Neural crest cell (in vitro differentiated cells): ENCODE data around the gene TNS3. TPM values are rescaled to one million over a fixed set of nuclear protein-coding genes. Genes with fewer than 3 reads are reported as not detected.

ENCODE experiments used
- DNase-seq: peaks from one replicate; pipeline ENCODE4 v3.0.0; 2021; ENCODE audit warnings: low read depth, mixed read lengths, low spot score
- H3K27ac Mint-ChIP-seq: one replicate; pipeline ENCODE4 v1.8.0; 2021; ENCODE audit warnings: mild to moderate bottlenecking, mixed read lengths; ENCODE audit not compliant: unreplicated experiment
- H3K27me3 Mint-ChIP-seq: 2 replicates; pipeline ENCODE4 v1.8.0; 2021; ENCODE audit warnings: low read depth, mild to moderate bottlenecking, mixed read lengths
- H3K36me3 Mint-ChIP-seq: 2 replicates; pipeline ENCODE4 v1.8.0; 2021; ENCODE audit warnings: low read depth, mild to moderate bottlenecking, mixed read lengths
- H3K4me1 Mint-ChIP-seq: 2 replicates; pipeline ENCODE4 v1.8.0; 2021; ENCODE audit warnings: mixed read lengths
- H3K4me3 Mint-ChIP-seq: one replicate; pipeline ENCODE4 v1.8.0; 2021; ENCODE audit warnings: mild to moderate bottlenecking, mixed read lengths
- H3K9me3 Mint-ChIP-seq: 2 replicates; pipeline ENCODE4 v1.8.0; 2021; ENCODE audit warnings: mixed read lengths
- total RNA-seq: library from RNA; stranded (reverse); gene quantifications from 2 replicates; pipeline ENCODE4 v1.2.1, GENCODE V29; 2021
- TF ChIP-seq, protein P1 (sequence below): fragments of 200-600 bp; sonication (generic); conservative IDR thresholded peaks from 2 replicates; pipeline ENCODE4 v1.5.0; 2021; ENCODE audit warnings: antibody characterized with exemption, mild to moderate bottlenecking

The TNS3 gene
- total RNA-seq, 1 donor from 2014 or later = 26.4 TPM

DNA sequence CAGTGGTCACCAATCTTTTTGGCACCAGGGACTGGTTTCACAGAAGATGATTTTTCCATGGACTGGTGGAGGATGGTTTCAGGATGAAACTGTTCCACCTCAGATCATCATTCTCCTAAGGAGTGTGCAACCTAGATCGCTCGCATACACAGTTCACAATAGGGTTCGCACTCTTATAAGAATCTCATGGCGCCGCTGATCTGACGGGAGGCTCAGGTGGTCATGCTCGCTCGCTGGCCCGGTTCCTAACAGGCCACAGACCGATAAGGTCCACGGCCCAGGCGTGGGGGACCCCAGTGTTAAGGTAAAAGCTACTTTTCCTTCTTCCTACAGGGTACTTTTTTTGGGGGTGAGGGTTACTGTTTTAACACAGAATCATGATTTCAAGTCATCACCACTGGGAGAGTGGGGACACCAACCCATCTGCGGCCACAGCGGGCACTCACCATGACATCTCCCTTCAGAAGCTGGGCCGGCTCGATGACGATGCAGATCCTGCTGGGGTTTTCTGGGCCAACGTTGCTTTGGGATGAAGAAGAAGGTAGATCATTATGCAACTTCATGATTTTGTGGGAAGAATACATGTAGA, 170.5 kb downstream of the TNS3 start:
- TF ChIP-seq, protein P1, sequence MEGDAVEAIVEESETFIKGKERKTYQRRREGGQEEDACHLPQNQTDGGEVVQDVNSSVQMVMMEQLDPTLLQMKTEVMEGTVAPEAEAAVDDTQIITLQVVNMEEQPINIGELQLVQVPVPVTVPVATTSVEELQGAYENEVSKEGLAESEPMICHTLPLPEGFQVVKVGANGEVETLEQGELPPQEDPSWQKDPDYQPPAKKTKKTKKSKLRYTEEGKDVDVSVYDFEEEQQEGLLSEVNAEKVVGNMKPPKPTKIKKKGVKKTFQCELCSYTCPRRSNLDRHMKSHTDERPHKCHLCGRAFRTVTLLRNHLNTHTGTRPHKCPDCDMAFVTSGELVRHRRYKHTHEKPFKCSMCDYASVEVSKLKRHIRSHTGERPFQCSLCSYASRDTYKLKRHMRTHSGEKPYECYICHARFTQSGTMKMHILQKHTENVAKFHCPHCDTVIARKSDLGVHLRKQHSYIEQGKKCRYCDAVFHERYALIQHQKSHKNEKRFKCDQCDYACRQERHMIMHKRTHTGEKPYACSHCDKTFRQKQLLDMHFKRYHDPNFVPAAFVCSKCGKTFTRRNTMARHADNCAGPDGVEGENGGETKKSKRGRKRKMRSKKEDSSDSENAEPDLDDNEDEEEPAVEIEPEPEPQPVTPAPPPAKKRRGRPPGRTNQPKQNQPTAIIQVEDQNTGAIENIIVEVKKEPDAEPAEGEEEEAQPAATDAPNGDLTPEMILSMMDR = no peak
- H3K9me3 Mint-ChIP-seq = no peaks in the 10 kb centered on the region
- peak overlapping the region; percentile 50 for H3K27ac Mint-ChIP-seq
- no peaks in the 10 kb centered on the region for H3K27me3 Mint-ChIP-seq
- no peak for DNase-seq
- H3K36me3 Mint-ChIP-seq = peaks cover 3% of the 10 kb centered on the region
- peaks cover 14% of the 10 kb centered on the region for H3K4me1 Mint-ChIP-seq
- no peak overlapping the region for H3K4me3 Mint-ChIP-seq

DNA sequence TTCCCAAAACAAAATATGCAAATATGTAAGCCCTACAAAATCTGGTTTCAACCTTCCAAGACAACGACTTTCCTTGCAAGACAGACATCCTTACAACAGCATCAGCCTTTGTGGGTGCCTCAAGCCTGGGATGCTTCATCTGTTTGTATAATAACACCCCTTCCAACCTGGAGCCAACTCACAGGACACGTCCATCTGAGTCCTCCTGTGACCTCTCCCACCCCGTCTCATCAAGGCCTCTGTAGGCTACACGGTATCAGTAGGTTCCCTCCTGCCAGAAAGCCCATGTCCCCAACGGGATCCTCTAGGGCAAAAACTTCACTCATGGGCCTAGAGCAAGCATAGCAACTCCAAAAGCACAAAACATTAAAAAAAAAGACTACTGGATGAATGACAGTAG, 173.2 kb downstream of the TNS3 start:
- Mint-ChIP-seq H3K9me3 (no peaks in the 10 kb centered on the region), H3K36me3 (peaks cover 3% of the 10 kb centered on the region), H3K27ac (no peak overlapping the region), H3K27me3 (no peaks in the 10 kb centered on the region), H3K4me3 (no peak overlapping the region), H3K4me1 (peaks cover 18% of the 10 kb centered on the region)
- TF ChIP-seq, protein P1 = no peak
- DNase-seq = no peak

DNA sequence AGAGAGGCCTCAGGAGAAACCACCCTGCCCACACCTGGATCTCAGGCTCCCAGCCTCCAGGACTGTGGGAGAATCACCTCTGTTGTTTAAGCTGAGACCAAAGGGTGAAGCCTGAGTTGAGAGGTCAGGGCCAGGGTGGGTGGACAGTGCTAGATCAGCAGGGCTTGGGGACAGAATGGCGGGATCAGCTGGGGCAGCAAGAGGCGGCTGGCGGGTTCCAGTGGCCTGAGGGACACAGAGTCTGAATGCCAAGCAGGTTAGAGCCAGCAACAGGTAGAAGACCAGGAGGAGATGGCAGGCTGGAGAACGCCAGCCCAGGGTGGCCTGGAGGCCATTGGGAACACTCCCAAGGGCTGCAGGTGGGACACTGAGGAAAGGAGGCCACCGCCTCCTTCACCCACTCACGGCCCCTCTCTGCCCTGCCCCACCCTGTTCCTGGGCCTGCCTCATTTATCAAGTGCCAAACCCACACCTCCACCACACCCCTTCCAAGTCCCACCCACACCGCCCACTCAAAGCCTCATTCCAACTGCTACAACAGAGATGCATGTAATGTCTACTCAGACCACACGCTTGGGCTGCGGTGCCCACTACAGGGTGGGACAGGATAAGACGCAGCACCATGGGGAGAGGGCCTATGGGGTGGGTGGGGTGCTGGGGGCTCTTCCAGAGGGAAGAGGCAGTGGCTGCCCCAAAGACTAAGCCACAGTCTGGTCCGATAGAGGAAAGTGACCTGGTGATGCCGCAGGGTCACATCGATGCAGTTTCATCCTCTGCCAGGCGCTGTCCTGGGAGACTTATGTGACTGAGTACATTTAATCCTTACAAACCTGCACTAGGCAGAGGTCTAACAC, 173.9 kb downstream of the TNS3 start:
- no peak overlapping the region for H3K4me3 Mint-ChIP-seq
- peaks cover 23% of the 10 kb centered on the region for H3K4me1 Mint-ChIP-seq
- TF ChIP-seq, protein P1 = no peak
- H3K27ac Mint-ChIP-seq = no peak overlapping the region
- H3K36me3 Mint-ChIP-seq = peaks cover 3% of the 10 kb centered on the region
- H3K9me3 Mint-ChIP-seq = no peaks in the 10 kb centered on the region
- no peaks in the 10 kb centered on the region for H3K27me3 Mint-ChIP-seq
- DNase-seq = no peak

DNA sequence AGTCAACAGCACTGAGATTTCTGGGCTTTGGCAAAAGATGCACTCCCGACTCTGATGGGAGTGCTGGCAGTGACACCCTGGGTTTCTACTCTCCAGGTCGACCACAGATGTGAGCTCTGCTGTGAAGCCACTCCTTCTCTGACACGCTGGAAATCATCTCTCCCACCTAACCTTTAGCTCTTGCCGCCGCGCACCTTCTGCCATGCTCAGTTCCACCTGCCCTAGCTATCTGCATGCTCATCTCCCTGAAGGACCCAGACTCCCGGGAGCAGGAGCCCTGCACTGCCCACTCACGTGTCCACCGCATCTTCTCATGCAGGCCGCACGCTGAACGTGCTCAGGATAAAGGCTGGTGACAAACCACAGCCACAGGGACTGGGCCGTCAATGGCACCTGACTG, 174.8 kb downstream of the TNS3 start:
- Mint-ChIP-seq H3K27ac (peak overlapping the region; percentile 87), H3K9me3 (no peaks in the 10 kb centered on the region), H3K4me3 (no peak overlapping the region), H3K36me3 (peaks cover 3% of the 10 kb centered on the region), H3K4me1 (peaks cover 23% of the 10 kb centered on the region), H3K27me3 (no peaks in the 10 kb centered on the region)
- TF ChIP-seq, protein P1 = no peak
- DNase-seq = no peak

DNA sequence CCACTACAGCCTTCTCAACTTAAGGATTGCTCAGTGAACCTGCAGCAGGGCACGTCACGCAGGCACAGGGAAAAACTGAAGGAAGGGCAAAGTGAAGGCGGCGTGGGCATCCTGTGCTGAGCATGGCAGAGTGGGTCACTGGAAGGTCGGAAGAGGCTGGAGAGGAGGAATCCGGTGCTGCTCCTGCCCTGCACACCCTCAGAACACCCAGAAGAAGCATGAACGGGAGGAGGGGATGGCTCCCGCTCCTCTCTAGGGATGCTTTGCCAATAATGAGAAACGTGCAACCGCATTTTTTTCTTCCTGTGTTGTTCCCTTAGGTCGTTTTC, 175.1 kb downstream of the TNS3 start:
- peak overlapping the region; percentile 87 for H3K27ac Mint-ChIP-seq
- DNase-seq = no peak
- no peak overlapping the region for H3K4me3 Mint-ChIP-seq
- no peaks in the 10 kb centered on the region for H3K9me3 Mint-ChIP-seq
- H3K27me3 Mint-ChIP-seq = no peaks in the 10 kb centered on the region
- H3K4me1 Mint-ChIP-seq = peaks cover 23% of the 10 kb centered on the region
- H3K36me3 Mint-ChIP-seq = peaks cover 3% of the 10 kb centered on the region
- TF ChIP-seq, protein P1 = no peak
